SU-DHL-6 (cell line): ENCODE data around the gene FRMD1.

Experiments used
- H2AFZ ChIP-seq: fragments of 200-600 bp; sonication (generic); 2 replicates; pipeline ENCODE4 v1.6.1; 2014; ENCODE audit warnings: low read depth, mild to moderate bottlenecking, moderate library complexity, mixed read lengths, antibody characterized with exemption, low read length; ENCODE audit not compliant: severe bottlenecking
- H3F3A ChIP-seq: fragments of 200-600 bp; shearing (Covaris generic); 2 replicates; pipeline ENCODE4 v1.6.0; 2016; ENCODE audit warnings: antibody characterized with exemption, mild to moderate bottlenecking; ENCODE audit not compliant: insufficient read depth
- H3K27ac ChIP-seq: fragments of 200-600 bp; sonication (generic); 2 replicates; pipeline ENCODE4 v1.5.1; 2016; ENCODE audit warnings: low read depth, mild to moderate bottlenecking, low read length, moderate library complexity, mixed read lengths
- H3K27me3 ChIP-seq: fragments of 200-600 bp; sonication (generic), shearing (Covaris generic); 2 replicates; pipeline ENCODE4 v1.6.0; 2014; ENCODE audit warnings: mild to moderate bottlenecking, low read length
- H3K36me3 ChIP-seq: fragments of 200-600 bp; sonication (generic); 2 replicates; pipeline ENCODE4 v1.6.1; 2014; ENCODE audit warnings: mild to moderate bottlenecking, low read length, mixed read lengths
- H3K4me2 ChIP-seq: fragments of 300-600, 200-600 bp; shearing (Covaris generic), sonication (generic); 2 replicates; pipeline ENCODE4 v1.6.0; 2014; ENCODE audit warnings: low read length, low read depth, mild to moderate bottlenecking; ENCODE audit not compliant: poor library complexity, severe bottlenecking
- H3K4me3 ChIP-seq: fragments of 200-600 bp; sonication (generic); 2 replicates; pipeline ENCODE4 v1.5.1; 2014; ENCODE audit warnings: antibody characterized with exemption, low read length, mild to moderate bottlenecking, mixed read lengths; ENCODE audit not compliant: insufficient read depth, poor library complexity, severe bottlenecking
- H3K79me2 ChIP-seq: fragments of 200-600 bp; sonication (generic); 2 replicates; pipeline ENCODE4 v1.6.1; 2014; ENCODE audit warnings: mild to moderate bottlenecking, low read length, moderate library complexity; ENCODE audit not compliant: insufficient read depth
- H3K9ac ChIP-seq: fragments of 200-600 bp; sonication (generic); 2 replicates; pipeline ENCODE4 v1.7.0; 2014; ENCODE audit warnings: mild to moderate bottlenecking, low read length
- H3K9me2 ChIP-seq: fragments of 200-600 bp; sonication (generic); replicated peaks from 2 replicates; pipeline ENCODE4 v1.6.1; 2014; ENCODE audit warnings: low read length; ENCODE audit not compliant: insufficient read depth
- H3K9me3 ChIP-seq: fragments of 200-600 bp; sonication (generic); 2 replicates; pipeline ENCODE4 v1.6.1; 2014; ENCODE audit warnings: low read length, mixed read lengths; ENCODE audit not compliant: insufficient read depth
- H4K20me1 ChIP-seq: fragments of 200-600 bp; sonication (generic); 2 replicates; pipeline ENCODE4 v1.6.1; 2014; ENCODE audit warnings: low read depth, mild to moderate bottlenecking, antibody characterized with exemption, low read length, moderate library complexity, mixed read lengths
- EZH2phosphoT487 ChIP-seq: fragments of 200-600 bp; sonication (generic), shearing (Covaris generic); conservative IDR thresholded peaks from 2 replicates; pipeline ENCODE4 v1.6.1; 2018; ENCODE audit warnings: mild to moderate bottlenecking, antibody characterized with exemption, low read length, moderate library complexity, mixed read lengths
- TF ChIP-seq, protein P1 (sequence below): fragments of 200-600 bp; sonication (generic); IDR thresholded peaks from one replicate; pipeline ENCODE4 v1.5.1; 2017; ENCODE audit warnings: antibody characterized with exemption, mild to moderate bottlenecking, low read length, moderate library complexity; ENCODE audit not compliant: insufficient read depth, poor library complexity, severe bottlenecking

FRMD1 gene

DNA sequence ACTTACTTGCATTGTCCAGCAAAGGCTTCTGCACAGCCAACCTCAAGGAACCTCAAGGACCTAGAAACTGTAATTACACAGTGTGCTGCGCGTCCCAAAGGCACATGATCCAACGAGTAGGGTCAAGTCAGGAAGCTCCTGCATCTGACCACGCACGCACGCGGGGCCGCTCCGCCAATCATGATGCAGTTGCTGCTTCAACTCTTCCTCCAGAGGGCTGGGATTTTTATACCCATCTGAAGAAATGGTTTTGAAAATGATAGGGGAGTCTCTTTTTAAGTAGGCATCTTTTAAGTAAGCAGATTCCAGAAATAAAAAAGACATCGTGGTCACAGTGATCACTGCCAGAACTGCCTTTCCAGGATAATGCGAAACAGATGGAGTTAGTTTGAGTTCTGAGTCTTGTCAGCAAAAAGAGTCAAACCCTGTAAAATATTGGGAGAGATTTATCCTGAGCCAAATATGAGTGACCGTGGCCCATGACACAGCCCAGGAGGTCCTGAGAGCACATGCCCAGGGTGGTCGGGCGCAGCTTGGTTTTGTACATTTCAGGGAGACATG, 47.5 kb downstream of the FRMD1 start:
- no peak for TF ChIP-seq EZH2phosphoT487
- TF ChIP-seq, protein P1, sequence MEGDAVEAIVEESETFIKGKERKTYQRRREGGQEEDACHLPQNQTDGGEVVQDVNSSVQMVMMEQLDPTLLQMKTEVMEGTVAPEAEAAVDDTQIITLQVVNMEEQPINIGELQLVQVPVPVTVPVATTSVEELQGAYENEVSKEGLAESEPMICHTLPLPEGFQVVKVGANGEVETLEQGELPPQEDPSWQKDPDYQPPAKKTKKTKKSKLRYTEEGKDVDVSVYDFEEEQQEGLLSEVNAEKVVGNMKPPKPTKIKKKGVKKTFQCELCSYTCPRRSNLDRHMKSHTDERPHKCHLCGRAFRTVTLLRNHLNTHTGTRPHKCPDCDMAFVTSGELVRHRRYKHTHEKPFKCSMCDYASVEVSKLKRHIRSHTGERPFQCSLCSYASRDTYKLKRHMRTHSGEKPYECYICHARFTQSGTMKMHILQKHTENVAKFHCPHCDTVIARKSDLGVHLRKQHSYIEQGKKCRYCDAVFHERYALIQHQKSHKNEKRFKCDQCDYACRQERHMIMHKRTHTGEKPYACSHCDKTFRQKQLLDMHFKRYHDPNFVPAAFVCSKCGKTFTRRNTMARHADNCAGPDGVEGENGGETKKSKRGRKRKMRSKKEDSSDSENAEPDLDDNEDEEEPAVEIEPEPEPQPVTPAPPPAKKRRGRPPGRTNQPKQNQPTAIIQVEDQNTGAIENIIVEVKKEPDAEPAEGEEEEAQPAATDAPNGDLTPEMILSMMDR, result no peak
- H3F3A ChIP-seq, result no peaks in the 10 kb centered on the region
- H3K27ac ChIP-seq, result no peak overlapping the region
- H3K4me2 ChIP-seq, result no peak overlapping the region
- H3K4me3 ChIP-seq, result no peak overlapping the region
- H2AFZ ChIP-seq, result no peak overlapping the region
- no peaks in the 10 kb centered on the region for H3K9me2 ChIP-seq
- H3K36me3 ChIP-seq, result no peaks in the 10 kb centered on the region
- no peaks in the 10 kb centered on the region for H4K20me1 ChIP-seq
- no peaks in the 10 kb centered on the region for H3K79me2 ChIP-seq
- no peaks in the 10 kb centered on the region for H3K9me3 ChIP-seq
- H3K27me3 ChIP-seq, result no peaks in the 10 kb centered on the region
- H3K9ac ChIP-seq, result no peak overlapping the region

DNA sequence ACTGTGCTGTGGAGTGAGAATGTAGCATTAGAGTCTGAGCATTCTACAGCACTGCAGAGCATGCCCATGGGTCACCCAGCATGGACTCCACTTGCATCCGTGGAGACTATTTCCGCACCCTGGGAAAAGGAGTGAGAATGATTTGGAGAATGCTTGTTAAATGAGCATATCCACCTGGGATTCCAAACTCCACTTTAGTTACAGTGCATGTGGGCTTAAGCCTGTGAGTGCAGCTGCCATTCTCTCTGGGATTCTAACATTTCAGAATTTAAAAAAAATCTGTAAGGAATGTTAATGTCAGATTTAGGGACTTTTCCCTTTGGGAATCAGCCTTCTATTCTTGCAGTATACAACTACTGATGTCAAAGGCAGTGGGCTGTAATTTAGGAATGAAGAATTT, 48.1 kb downstream of the FRMD1 start:
- Histone ChIP-seq H3K4me2 (no peak overlapping the region), H3K9me2 (no peaks in the 10 kb centered on the region), H4K20me1 (no peaks in the 10 kb centered on the region), H3F3A (no peaks in the 10 kb centered on the region), H3K79me2 (no peaks in the 10 kb centered on the region), H3K4me3 (no peak overlapping the region), H3K27me3 (no peaks in the 10 kb centered on the region), H3K9ac (no peak overlapping the region), H3K9me3 (no peaks in the 10 kb centered on the region), H3K36me3 (no peaks in the 10 kb centered on the region), H2AFZ (no peak overlapping the region), H3K27ac (no peak overlapping the region)
- no peak for TF ChIP-seq EZH2phosphoT487
- TF ChIP-seq, protein P1, result no peak

DNA sequence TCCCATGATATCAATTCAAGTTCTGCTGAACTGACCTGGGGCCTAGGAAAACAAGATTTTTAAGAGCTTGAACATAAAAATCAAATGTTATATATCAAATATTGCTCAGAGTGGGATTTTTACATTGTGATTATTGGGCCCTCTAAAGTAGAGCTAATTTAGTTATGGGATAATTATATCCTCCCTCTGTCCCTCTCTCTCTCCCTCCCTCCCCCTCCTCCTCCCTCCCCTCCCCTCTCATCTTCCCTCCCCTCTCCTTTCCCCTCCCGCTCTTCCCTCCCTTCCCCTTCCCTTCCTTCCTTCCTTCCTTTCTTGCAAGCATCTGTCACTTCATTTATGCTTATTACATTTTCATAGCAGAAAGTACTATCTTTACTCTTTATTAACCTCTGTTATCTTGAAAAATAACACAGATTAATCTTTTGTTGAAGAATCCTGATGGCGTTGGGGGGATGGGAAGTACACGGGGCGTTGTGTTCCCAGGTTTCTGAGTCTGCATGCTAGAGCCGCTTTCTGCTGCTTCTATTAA, 48.7 kb downstream of the FRMD1 start:
- Histone ChIP-seq H3K4me3 (no peak overlapping the region), H3K4me2 (no peak overlapping the region), H3K79me2 (no peaks in the 10 kb centered on the region), H4K20me1 (no peaks in the 10 kb centered on the region), H3K9me3 (no peaks in the 10 kb centered on the region), H3F3A (no peaks in the 10 kb centered on the region), H2AFZ (no peak overlapping the region), H3K36me3 (no peaks in the 10 kb centered on the region), H3K9ac (no peak overlapping the region), H3K27me3 (no peaks in the 10 kb centered on the region), H3K27ac (no peak overlapping the region), H3K9me2 (no peaks in the 10 kb centered on the region)
- TF ChIP-seq, protein P1, result no peak
- no peak for TF ChIP-seq EZH2phosphoT487
